AG09319 (cell line): Measurements from ENCODE around the gene BBS12.

Experiments used
- DNase-seq: peaks from one replicate; pipeline ENCODE4 v3.0.0-alpha.2; 2010; ENCODE audit warnings: low read depth; ENCODE audit errors: extremely low read depth
- TF ChIP-seq, protein P1 (sequence below): IDR thresholded peaks from 2 replicates; pipeline ENCODE4 v1.5.1; 2011; ENCODE audit warnings: low read depth, mild to moderate bottlenecking, inconsistent platforms, low read length, moderate library complexity

Gene BBS12

GRCh38 chr4:122733787-122734120, 1.2 kb downstream of the BBS12 start:
- DNase-seq = no peak
- TF ChIP-seq, protein P1, sequence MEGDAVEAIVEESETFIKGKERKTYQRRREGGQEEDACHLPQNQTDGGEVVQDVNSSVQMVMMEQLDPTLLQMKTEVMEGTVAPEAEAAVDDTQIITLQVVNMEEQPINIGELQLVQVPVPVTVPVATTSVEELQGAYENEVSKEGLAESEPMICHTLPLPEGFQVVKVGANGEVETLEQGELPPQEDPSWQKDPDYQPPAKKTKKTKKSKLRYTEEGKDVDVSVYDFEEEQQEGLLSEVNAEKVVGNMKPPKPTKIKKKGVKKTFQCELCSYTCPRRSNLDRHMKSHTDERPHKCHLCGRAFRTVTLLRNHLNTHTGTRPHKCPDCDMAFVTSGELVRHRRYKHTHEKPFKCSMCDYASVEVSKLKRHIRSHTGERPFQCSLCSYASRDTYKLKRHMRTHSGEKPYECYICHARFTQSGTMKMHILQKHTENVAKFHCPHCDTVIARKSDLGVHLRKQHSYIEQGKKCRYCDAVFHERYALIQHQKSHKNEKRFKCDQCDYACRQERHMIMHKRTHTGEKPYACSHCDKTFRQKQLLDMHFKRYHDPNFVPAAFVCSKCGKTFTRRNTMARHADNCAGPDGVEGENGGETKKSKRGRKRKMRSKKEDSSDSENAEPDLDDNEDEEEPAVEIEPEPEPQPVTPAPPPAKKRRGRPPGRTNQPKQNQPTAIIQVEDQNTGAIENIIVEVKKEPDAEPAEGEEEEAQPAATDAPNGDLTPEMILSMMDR = no peak

DNA sequence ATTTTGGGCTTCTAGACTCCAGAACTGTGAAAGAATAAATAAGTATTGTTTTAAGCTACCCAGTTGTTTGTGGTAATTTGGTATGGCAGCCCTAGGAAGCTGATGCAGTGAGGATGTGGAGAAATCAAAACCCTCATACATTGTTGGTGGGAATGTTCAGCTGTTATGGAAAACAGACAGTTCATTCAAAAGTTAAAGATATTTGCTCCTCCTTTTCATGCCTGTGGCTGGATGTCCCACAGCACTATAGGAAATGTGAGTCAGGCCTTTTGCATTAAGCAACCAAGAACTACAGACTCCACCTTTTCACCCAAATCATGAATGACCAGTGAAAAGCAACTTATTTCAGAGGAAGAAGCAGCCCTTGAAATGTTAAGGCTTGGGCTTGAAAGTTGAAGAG, 6.7 kb downstream of the BBS12 start:
- no peak for DNase-seq
- TF ChIP-seq, protein P1 = no peak

DNA sequence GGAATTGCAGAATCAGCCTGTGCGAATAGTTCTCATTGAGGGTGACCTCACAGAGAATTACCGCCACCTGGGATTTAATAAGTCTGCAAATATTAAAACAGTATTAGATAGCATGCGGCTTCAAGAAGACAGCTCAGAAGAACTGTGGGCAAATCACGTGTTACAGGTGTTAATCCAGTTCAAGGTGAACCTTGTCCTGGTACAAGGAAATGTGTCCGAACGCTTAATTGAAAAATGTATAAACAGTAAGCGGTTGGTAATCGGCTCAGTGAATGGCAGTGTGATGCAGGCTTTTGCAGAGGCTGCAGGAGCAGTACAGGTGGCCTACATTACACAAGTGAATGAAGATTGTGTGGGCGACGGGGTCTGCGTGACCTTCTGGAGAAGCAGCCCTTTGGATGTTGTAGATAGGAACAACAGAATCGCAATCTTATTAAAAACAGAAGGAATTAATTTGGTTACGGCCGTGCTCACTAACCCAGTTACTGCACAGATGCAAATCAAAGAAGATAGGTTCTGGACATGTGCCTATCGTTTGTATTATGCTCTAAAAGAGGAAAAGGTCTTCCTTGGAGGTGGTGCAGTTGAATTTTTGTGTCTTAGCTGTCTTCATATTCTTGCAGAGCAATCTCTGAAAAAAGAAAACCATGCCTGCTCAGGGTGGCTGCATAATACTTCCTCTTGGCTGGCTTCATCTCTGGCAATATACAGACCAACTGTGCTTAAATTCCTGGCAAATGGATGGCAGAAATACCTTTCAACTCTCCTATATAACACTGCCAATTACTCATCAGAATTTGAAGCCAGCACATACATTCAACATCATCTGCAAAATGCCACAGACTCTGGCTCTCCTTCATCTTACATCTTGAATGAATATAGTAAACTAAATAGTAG, 10.7 kb downstream of the BBS12 start:
- TF ChIP-seq, protein P1 = no peak
- DNase-seq = no peak

GRCh38 chr4:122744229-122744628, 11.7 kb downstream of the BBS12 start:
- no peak for DNase-seq
- TF ChIP-seq, protein P1 = no peak

- TF ChIP-seq, protein P1 = no peak
- DNase-seq = no peak
Observed at GRCh38 chr4:122746485-122746965, 14.0 kb downstream of the BBS12 start.

GRCh38 chr4:122747068-122747467, 14.6 kb downstream of the BBS12 start:
- DNase-seq = no peak

GRCh38 chr4:122747883-122748282, 15.4 kb downstream of the BBS12 start:
- DNase-seq = no peak

More at GRCh38 chr4:122747068-122747467, 14.6 kb downstream of the BBS12 start:
- TF ChIP-seq, protein P1 = no peak

More at GRCh38 chr4:122747883-122748282, 15.4 kb downstream of the BBS12 start:
- TF ChIP-seq, protein P1 = no peak
